ENCODE measurements around the gene DENND5A.
"Not testable (repeated sequence)": the region's sequence is repeated elsewhere in the genome, so short reads cannot be mapped to it uniquely, and the experiment has no call there.

The DENND5A gene

DNA sequence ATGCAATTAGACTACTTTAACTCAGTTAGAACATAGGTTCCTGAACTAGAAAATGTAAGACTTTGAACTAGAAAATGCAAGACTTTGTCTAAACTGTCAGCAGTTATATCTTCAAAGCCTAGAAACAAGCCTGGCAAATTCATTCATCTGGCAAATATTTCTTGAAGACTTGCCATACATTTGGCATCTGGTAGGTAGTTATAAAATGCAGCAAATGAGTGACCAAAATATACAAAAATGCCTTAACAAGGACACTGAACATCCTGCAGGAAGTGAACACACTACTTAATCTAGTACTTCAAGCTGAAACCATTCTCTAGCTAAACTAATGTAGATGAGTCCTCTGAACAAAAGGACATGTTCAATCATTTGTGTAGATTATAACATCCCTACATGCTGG, 89.0 kb downstream of the DENND5A start:
- DNase-seq (ENCODE audit: low read depth in 2 of 2): no peak

DNA sequence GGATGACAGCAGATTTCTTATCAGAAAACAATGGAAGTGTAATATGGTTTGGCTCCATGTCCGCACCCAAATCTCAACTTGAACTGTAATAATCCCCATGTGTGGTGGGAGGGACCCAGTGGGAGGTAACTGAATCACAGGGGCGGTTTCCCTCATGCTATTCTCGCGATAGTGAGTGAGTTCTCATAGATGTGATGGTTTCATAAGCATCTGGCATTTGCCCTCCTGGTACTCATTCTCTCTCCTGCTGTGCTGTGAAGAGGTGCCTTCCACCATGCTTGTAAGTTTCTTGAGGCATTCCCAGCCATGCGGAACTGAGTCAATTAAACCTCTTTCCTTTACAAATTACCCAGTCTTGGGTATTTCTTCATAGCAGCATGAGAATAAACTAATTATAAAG, 92.8 kb downstream of the DENND5A start:
- no peak for DNase-seq (ENCODE audit: low read depth in 2 of 2)

DNA sequence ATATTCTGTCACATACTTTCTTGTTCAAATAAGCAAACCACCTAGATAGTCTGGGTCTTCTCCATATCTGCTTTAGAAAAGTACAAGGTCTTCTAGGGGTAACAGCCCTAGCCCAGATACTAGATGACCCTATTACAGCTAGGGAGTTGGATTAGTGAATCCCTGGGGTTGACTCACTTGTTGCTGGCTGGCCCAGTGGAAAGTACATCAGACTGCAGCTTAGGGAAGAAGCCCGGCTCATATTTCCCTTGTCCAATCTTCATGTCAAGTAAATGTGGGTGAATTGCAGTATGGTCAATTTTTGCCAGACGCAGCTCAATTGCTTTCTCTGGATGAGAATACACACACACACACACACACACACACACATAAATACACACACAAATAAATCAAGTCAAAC, 94.7 kb downstream of the DENND5A start:
- DNase-seq (ENCODE audit: low read depth in 2 of 2): no peak

DNA sequence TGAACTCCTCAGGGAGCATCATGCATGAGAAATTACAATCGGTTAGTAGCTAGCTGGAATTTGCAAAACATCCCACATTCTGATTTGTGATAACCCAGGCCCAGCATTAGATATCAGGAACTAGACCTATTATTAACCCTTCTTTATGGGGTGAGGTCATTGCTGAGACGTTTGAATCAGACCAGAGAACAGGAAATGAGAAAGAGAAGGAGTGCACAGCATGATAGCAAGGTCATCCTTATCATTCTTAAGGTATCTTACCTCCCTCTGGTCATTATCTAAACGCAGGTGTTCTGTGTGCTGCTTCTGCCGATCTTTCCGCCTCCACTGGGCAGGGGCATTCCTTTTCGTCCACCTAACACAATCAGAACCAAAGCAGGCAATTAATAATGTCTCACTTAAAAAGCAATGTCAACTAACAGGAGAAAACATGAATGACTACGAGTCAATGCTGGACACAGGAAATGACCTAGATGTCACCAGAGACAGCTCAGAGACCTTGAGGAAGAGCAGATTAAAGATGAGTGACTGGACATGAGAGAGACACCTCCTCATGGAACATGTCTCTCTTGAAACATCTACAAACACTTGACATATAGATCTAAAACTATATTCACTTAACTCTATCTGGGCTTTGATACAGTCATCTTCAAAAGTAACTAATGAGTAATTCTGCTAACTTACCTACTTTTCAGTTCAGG, 95.4 kb downstream of the DENND5A start:
- DNase-seq (ENCODE audit: low read depth in 2 of 2): no peak

DNA sequence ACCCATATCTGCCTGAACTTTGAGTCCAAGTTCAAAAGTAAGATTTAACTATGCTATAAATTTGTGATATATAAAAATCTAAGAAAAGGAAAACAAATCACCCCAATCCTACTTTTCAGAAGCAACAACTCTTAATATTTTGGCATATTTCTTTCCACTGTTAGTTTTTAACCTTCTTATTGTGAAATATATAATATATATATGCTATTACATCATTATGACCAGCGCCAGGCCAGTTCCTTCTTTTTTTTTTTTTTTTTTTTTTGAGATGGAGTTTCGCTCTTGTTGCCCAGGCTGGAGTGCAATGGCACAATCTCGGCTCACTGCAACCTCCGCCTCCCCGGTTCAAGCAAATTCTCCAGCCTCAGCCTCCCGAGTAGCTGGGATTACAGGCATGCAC, 103.2 kb downstream of the DENND5A start:
- not testable (repeated sequence) for DNase-seq (ENCODE audit: low read depth in 2 of 2)

DNA sequence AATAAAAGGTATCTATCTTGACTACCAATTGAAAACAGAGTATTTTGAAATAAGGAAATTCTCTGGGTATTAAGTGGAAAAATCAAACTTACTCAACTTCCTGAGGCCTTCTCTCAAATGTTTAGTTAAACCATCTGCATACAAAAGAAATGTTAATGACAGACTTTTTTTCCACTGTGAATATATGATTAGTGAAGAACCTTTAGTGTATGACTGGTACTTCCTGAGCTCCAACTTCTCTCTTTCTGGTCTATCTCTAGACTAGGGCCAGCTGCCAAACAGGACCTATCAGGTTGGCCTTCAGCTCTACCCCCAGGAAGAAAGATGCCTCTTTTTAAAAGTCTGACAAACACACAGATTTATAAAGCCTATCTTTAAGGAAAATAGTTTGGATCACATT, 105.0 kb downstream of the DENND5A start:
- DNase-seq (ENCODE audit: low read depth in 2 of 2): no peak

DNA sequence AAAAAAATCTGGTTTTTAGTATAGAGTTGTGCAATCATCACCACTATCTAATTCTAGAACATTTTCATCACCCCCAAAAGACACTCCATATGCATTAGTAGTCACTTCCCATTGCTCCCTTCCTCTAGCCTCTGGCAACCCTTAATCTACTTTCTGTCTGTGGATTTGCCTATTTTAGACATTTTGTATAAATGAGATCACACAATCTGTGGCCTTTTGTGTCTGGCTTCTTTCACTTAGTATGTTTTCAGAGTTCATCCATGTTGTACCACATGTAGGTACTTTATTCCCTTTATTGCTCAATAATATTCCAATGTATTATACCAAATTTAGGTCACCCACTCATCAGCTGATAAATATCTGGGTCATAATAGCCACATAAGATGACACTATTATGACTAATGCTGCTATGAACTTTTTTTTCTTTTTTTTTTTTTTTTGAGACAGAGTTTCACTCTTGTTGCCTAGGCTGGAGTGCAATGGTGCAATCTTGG, 106.2 kb downstream of the DENND5A start:
- no peak for DNase-seq (ENCODE audit: low read depth in 2 of 2)

DNA sequence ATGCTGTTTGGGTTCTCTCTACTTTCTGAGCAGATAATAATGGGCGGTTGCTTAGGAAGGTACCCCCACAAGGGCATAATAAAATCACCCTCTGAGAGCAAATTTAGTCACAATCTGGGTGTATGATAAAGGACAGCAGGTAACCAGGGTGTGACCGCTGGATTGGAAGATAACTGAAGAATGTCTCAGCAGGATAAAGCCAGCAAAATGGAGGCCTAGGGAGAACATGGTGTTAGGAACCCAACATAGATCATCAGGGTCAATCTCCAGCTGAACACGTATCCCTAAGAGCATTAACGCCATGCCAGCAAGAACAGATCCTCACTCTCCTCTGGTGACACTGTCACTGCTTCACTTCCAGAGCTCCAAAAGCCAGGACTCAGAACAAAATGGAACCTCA, 109.2 kb downstream of the DENND5A start:
- DNase-seq (ENCODE audit: low read depth in 2 of 2): no peak

DNA sequence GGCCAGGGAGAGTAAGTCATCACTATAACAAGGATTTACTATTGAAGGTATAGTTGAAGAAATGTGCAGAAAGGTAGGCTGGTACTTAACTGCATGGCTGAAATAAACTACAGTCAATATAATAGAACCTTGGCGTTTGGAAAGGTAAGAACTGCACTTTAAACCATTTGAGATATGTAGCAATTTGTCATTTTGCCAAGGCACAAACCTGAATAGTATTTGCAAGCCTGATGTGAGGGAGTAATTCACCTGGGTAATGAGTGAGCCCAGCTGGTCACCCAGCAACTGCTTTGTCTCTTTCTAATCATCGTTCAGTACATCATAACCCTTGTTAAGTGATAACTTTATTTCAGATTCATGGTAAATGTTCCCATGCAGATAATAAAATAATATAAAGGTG, 111.5 kb downstream of the DENND5A start:
- DNase-seq (ENCODE audit: low read depth in 2 of 2): no peak

DNA sequence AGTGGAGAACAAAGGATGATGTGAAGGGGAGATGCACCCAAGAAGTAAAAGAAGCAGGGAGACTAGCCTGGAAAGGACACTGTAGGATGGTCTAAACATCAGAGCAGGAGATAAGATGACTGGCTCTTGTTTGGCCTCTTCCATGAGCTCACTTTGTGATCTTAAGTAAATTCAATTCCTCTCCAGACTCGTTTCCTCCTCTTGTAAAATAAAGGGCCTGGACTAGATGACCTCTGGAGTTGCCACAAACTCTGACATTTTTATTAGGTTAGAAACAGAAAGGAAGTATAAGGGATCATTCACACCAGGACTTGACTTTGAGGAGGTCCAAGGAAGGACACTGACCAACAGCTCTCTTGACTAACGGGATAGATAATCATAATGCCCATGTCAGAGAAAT, 113.5 kb downstream of the DENND5A start:
- no peak for DNase-seq (ENCODE audit: low read depth in 2 of 2)

DNA sequence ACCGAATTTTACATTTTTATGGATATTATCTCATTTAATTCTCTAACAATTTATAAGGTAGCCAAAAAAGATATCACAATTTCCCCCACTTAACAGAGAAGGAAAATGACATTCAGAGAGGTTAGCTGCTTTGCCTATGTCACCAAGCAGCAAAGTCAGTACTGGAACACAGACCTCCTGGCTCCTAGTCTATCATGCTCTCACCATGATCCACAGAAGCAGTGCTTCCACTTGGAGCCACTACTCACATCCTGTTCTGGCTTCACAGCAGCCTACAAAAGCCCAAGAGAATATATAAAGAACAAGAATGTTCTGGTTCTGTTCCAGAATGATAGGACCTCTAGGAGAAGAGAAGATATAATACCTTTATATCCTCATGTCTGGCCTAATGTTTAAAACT, 114.2 kb downstream of the DENND5A start:
- no peak for DNase-seq (ENCODE audit: low read depth in 2 of 2)

DNA sequence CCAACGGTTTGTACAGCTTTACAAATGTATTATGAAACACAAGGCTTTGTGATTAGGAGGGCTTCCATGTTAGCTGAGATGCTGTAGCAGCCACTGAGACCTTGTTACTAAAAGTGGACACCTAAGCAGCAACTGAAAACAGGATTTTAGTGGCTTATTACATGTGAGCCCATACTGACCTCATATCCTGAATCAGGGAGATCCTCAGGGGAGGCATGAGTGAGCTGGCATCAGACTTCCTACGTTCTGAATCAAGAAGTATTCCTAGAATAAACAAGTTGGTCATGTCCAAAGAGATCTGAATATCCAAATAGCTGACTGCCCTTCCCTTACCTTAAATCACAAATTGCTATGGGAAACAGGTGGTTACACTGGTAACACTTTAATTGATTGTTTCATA, 114.6 kb downstream of the DENND5A start:
- no peak for DNase-seq (ENCODE audit: low read depth in 2 of 2)

DNA sequence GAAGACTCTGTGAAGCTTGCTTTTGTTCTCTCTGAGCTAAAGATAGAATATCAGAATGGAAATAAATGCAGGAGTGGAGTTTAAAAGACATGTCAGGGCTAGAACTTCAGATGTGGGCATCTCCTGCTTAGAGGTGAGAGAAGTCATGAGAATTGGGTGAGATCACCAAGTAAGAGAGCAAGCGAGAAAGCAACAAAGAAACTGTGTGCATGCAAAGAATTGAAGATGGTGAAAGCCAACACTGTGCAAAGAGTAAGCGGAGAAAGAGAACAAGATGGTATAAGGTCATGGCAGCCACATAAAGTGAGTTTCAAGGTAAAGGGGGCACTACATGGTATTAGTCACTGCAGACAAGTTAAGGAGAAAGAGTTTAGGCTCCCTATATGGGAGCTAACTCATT, 116.4 kb downstream of the DENND5A start:
- no peak for DNase-seq (ENCODE audit: low read depth in 2 of 2)

DNA sequence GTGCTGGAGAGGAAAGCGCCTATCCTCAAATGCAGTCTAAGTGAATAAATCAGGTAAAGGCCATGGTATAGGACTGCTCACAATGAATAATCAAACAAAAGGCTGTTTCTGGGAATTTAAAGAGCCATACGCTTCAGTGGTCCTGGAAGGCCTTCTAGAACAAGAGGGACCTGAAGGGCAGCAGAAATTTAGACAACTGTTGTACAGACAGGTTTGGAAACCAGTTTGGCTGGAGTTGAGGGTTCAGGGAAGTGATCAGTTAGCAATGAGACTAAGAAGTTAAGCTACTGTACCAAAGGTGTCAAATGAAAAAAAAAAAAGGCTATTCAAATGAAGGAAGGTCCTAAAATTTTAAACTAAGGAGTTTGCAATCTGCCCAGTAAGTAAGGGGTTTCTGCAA, 117.1 kb downstream of the DENND5A start:
- DNase-seq (ENCODE audit: low read depth in 2 of 2): no peak

DNA sequence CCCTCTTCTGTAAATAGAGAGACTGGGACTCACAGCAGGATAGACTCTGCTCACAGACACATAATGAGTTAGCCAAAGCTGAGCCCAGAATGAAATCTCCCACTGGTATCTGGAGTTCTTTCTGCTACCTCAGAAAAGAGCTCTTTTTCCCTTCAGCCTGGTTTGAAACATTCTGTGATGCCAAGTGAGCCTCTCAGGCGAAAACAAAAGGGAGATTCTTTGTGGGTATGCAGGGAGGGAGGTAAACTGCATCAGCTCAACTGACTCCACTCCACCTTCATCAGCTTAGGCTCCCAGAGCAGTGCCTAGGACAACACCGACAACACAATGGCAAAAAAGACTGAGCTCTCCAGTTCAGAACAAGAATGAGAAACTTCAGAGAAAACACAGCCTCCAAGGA, 118.7 kb downstream of the DENND5A start:
- no peak for DNase-seq (ENCODE audit: low read depth in 2 of 2)

DNA sequence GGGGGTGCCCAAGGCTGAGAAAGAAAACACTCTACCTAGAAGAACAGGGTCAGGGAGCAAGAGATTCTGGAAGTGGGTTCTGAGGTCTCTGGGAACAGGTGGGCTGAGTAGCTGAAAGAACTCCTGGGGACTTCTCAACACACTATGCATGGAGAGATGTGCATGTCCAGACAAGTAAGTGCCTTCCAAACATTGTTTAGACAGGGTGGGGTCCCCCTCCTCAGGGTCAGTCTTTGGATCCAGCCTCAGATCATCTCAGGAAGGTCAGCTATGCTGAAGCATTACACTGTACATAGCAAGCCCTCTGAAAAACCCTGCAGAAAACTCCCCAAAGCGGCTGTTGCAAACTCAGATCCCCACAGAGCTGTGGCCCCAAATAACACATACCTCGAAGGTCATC, 119.9 kb downstream of the DENND5A start:
- DNase-seq (ENCODE audit: low read depth in 2 of 2): no peak

DNA sequence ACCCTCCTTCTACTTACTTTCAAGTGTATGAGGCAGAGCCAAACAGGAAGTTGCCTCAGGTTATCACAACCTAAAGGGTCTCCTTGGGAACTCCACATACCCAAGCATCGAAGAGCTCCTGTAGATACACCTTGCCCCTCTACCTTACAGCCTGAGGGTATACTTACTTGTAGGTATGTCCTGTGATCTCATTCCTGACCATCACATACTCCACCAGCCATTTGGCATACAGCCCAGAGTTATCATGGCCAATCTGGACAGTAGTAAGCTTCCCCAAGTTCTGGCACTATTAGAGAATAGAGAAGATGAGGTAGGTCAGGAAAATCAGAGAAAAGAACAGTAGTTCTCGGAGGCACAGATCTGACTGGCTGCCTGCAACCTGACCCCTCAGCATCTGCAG, 120.3 kb downstream of the DENND5A start:
- DNase-seq (ENCODE audit: low read depth in 2 of 2): no peak

DNA sequence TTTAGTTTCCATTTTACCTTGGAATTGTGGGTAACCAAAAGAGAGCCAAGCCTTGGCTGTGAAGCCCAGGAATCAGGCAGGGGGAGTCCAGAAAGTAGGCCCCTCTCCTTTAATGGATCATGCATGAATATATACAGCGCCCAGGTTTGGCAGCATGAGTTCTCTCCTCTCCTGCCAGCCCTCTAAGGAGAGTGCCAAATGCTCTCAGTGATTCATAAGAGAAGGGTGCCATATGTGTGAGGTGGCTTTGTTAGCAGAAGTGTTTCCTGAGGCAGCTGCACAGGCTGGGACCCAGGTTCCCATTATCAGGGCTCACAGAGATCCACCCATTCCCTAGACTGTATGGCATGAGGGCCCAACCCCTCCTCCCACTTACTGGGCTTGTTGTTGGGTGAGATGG, 121.4 kb downstream of the DENND5A start:
- no peak for DNase-seq (ENCODE audit: low read depth in 2 of 2)

DNA sequence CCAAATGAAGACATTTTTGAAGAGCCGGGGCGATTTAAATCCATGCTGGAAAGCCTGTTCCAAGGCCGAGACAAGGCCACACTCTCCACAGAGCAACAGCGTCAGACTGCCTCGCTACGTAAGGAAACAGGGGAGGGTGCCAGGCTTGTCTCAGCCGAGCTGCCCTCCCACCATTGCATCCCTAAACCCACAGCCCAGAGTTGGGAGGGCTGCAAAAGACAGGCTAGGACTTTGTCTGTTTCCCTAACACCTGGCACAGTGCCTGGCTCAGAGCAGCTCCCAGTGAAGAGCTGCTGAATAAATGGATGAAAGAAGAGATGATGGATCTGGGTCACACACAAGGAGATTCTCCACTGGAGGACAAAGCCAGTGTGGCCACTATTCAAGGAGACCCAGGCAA, 122.4 kb downstream of the DENND5A start:
- no peak for DNase-seq (ENCODE audit: low read depth in 2 of 2)

DNA sequence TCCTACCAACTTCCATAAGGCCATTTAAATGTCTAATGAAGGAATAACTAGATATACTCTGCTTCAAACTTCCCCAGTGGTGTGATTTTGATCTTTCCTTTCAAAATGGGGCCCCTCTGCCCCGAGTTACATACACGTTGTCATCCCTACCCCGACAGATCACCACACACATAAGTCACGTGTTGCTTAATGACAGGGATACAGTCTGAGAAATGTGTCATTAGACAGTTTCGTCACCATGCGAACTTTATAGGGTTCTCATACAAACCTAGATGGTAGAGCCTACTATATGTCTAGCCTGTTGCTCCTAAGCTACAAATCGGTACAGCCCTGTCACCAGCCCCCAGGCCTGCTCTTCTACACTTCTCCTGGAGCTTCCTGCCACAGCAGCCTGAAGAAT, 124.0 kb downstream of the DENND5A start:
- DNase-seq (ENCODE audit: low read depth in 2 of 2): no peak

DNA sequence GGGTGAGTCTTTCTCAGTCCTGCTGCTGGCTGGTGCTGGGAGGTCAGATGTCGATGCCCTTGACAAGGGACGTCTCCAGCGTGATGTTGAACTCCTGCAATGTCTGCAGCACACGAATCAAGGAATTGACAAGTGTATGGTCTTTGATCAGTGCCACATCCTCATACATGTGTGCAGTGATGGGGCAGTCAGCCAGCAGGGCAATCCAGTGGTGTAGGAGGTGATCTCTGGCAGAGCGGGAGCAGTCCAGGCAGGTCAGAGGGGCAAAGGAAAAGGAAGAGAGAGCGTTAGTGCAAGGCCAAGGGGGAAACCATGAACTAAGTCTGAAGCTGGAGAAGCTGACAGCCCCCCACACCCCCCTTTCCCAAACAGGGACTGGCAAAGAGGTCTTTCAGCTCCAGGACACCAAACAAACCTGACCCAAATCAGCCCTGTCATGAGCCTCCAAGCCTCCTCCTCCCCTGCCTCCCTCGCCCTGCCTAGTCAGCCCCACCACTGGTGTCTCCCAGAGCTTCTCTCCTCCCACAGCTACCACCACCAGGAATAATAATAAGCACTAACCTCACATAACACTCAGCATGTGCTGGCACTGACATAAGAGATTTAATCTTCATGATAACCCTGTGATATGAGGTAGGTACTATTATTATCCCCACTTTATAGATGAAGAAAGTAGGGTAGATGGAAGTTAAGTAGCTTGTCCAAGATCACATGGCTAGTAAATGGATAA, 125.4 kb downstream of the DENND5A start:
- DNase-seq (ENCODE audit: low read depth in 2 of 2): no peak

DNA sequence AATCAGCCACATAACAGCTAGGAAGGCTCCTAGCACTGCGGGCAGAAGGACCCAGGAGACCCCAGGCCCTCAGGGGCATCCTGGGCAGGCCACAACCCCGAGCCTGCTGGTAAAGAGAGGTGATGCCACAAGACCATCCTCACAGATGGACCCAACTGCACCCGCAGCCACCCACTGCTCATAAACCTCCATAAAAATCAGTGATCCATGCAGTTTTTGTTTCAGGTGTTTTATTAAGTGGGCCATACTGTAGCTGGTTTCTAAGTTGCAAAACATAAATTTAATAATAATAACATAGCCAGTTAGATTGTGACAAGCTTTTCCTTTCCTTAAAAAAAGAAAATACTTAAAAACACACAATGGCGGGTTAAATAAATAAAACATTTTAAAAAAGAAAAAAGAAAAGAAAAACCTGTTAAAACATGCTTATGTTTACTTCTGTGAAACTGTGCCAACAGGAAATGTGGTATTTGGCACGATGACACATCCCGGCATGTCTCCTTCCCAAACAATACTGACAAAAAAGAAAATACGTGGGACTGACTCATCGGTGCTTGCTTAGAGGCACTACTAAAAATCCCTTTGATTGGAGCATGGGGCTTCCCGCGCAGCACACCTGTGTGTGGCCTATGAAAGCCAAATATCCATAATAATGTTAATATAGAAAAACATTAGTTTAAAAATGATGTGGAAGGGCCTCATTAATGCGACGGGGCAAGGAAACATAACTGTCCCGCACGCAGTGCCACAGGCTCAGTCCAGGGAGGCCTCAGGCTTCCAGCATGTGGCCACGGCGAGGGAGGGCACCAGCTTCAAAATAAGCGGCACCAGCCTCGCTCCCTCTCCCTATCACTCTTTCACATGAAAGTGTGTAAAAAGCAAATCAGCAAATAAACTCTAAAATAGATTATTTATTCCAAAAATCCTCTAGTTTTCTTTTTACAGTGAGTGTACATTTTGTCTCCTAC, 126.3 kb downstream of the DENND5A start:
- DNase-seq (ENCODE audit: low read depth in 2 of 2): no peak

DNA sequence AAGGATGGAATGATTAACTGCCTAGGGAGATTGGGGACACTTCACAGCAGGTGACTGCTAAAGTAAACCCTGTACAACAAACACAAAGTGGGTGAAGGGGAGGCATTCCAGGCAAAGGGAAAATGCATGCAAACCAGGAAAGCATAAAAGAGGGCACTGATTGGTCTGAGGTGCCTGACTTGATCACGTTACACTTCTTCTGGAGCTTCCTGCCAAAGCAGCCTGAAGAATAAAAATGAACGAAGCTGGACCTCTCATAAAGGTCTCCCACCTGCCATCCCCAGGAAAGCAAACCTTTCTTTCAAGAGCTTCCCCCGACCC, 127.1 kb downstream of the DENND5A start:
- DNase-seq (ENCODE audit: low read depth in 2 of 2): no peak
